ENCODE data around the gene TSGA10IP.

The TSGA10IP gene

GRCh38 chr11:65977621-65978390 lies 32.5 kb downstream of the TSGA10IP start:
- no peak for DNase-seq

- DNase-seq = no peak
Observed at GRCh38 chr11:65978391-65979238, 33.3 kb downstream of the TSGA10IP start.

- DNase-seq = no peak
Observed at GRCh38 chr11:65979261-65979759, 34.0 kb downstream of the TSGA10IP start.

GRCh38 chr11:65981101-65981740 lies 35.9 kb downstream of the TSGA10IP start:
- DNase-seq = no peak

- DNase-seq = no peak
Observed at GRCh38 chr11:65981972-65982823, 36.9 kb downstream of the TSGA10IP start.

GRCh38 chr11:65982824-65983588 lies 37.7 kb downstream of the TSGA10IP start:
- DNase-seq = no peak

GRCh38 chr11:65983589-65983987 lies 38.3 kb downstream of the TSGA10IP start:
- DNase-seq = no peak

- no peak for DNase-seq
Observed at GRCh38 chr11:65987336-65987735, 42.1 kb downstream of the TSGA10IP start.

- DNase-seq = peak; percentile 81 to 89
Observed at GRCh38 chr11:65988791-65989592, 43.7 kb downstream of the TSGA10IP start.

- DNase-seq = no peak
Observed at GRCh38 chr11:65992056-65992455, 46.8 kb downstream of the TSGA10IP start.

GRCh38 chr11:65997286-65997685 lies 52.0 kb downstream of the TSGA10IP start:
- no peak for DNase-seq

- peak; percentile 81 to 91 for DNase-seq
Observed at GRCh38 chr11:66001942-66002647, 56.8 kb downstream of the TSGA10IP start, which contains the start of the genes BANF1 and EIF1AD. TSS of gene BANF1 (plus strand) at chr11:66002503. CDS start at chr11:66003251, 748 bp downstream. TSS of gene EIF1AD (minus strand) at chr11:66002157. CDS start at chr11:66000389, 1,768 bp downstream.

- peak in 1 of 2 experiments; percentile 74 for DNase-seq
Observed at GRCh38 chr11:66002648-66003225, 57.5 kb downstream of the TSGA10IP start.

- no peak for DNase-seq
Observed at GRCh38 chr11:66003291-66003690, 58.0 kb downstream of the TSGA10IP start.

GRCh38 chr11:66004186-66004585 lies 58.9 kb downstream of the TSGA10IP start:
- no peak for DNase-seq

- no peak for DNase-seq
Observed at GRCh38 chr11:66006134-66006890, 61.0 kb downstream of the TSGA10IP start.

- no peak for DNase-seq
Observed at GRCh38 chr11:66006891-66007176, 61.6 kb downstream of the TSGA10IP start.

- DNase-seq = no peak
Observed at GRCh38 chr11:66007201-66007634, 61.9 kb downstream of the TSGA10IP start.

- no peak for DNase-seq
Observed at GRCh38 chr11:66008095-66008467, 62.8 kb downstream of the TSGA10IP start.

Data from stimulated activated CD4-positive, alpha-beta T cell treated with anti-CD3 and anti-CD28 coated beads, Interleukin-4, amount 100 ng/mL, for 4 hours (primary cell).